GM12878 (cell line): Measurements from ENCODE around the gene HEPACAM. TPM values are rescaled to one million over a fixed set of nuclear protein-coding genes. Genes with fewer than 3 reads are reported as not detected.

Experiments
- ATAC-seq: fragments of 200-7000 bp; cut with Tn5 transposase; 3 replicates; pipeline ENCODE4 v1.9.1; 2020; ENCODE audit warnings: mild to moderate bottlenecking, moderate library complexity
- BruUV-seq: library from RNA; stranded (reverse); fragments of 400-500 nt; replicated peaks from 2 replicates; lab custom pipeline; 2021; lab: Mats Ljungman, UMichigan
- CTCF ChIA-PET: fragments of 300-600 bp; sonication (Branson Sonifier 250); formaldehyde crosslinking; extraction: SDS; loops from one replicate; lab custom pipeline; 2021; ENCODE audit warnings: inconsistent platforms; lab: Yijun Ruan, JAX
- POLR2A ChIA-PET: fragments of 350-600 bp; formaldehyde crosslinking; extraction: SDS; loops from one replicate; lab custom pipeline; 2021; ENCODE audit warnings: inconsistent platforms; lab: Charles Lee
- RAD21 ChIA-PET: fragments of 300-600 bp; sonication (Branson Sonifier 250); formaldehyde crosslinking; loops from one replicate; lab custom pipeline; 2023; ENCODE audit warnings: antibody characterized with exemption; ENCODE audit not compliant: unreplicated experiment; lab: Charles Lee
- SMC1A ChIA-PET: fragments of 300-600 bp; sonication (Branson Sonifier 250); formaldehyde crosslinking; loops from one replicate; lab custom pipeline; 2023; ENCODE audit not compliant: unreplicated experiment, uncharacterized antibody; lab: Charles Lee
- DNase-seq: peaks from one replicate; pipeline ENCODE4 v3.0.0-alpha.2; 2011; ENCODE audit warnings: low read depth, low spot score
- FAIRE-seq: peaks from 3 replicates; lab custom pipeline; 2011; peaks lifted over from hg19 to GRCh38; lab: Jason Lieb, UNC
- H2AFZ ChIP-seq: 2 replicates; pipeline ENCODE4 v1.6.0; 2011; ENCODE audit warnings: low read depth, low read length, control low read depth; ENCODE audit not compliant: control insufficient read depth
- H3K27ac ChIP-seq: 2 replicates; pipeline ENCODE4 v1.5.1; 2011; ENCODE audit warnings: control low read depth; ENCODE audit not compliant: control insufficient read depth, insufficient read depth
- H3K27me3 ChIP-seq, 2 experiments: replicated peaks in 1 of 2; 2 replicates each; pipeline versions ENCODE4 v1.6.0 to v1.6.1; 2011; ENCODE audit warnings: low read length in 1 of 2; ENCODE audit not compliant: control insufficient read depth in 2 of 2, insufficient read depth in 2 of 2
- H3K36me3 ChIP-seq, 2 experiments: 2 replicates each; pipeline ENCODE4 v1.5.1; 2011; ENCODE audit warnings: low read length in 1 of 2; ENCODE audit not compliant: control insufficient read depth in 2 of 2, insufficient read depth in 2 of 2
- H3K4me1 ChIP-seq: 2 replicates; pipeline ENCODE4 v1.6.1; 2011; ENCODE audit warnings: mild to moderate bottlenecking, low read length, moderate library complexity, mixed read lengths; ENCODE audit not compliant: control insufficient read depth, insufficient read depth
- H3K4me2 ChIP-seq: 2 replicates; pipeline ENCODE4 v1.6.0; 2011; ENCODE audit warnings: control low read depth; ENCODE audit not compliant: control insufficient read depth, insufficient read depth
- H3K4me3 ChIP-seq: fragments of 200-600 bp; sonication (generic); 2 replicates; pipeline ENCODE4 v1.5.1; 2016
- H3K79me2 ChIP-seq: 2 replicates; pipeline ENCODE4 v1.6.0; 2011; ENCODE audit warnings: low read length; ENCODE audit not compliant: control insufficient read depth, insufficient read depth
- H3K9ac ChIP-seq: 2 replicates; pipeline ENCODE4 v1.8.0; 2011; ENCODE audit warnings: low read length, control low read depth, mixed read lengths; ENCODE audit not compliant: control insufficient read depth, insufficient read depth
- H3K9me3 ChIP-seq: replicated peaks from 3 replicates; pipeline ENCODE4 v1.5.1; 2011; ENCODE audit warnings: mild to moderate bottlenecking, low read length; ENCODE audit not compliant: control insufficient read depth, insufficient read depth
- H4K20me1 ChIP-seq: 2 replicates; pipeline ENCODE4 v1.6.0; 2011; ENCODE audit not compliant: control insufficient read depth, insufficient read depth
- ATF7 ChIP-seq: fragments of 450-650 bp; IDR thresholded peaks from 2 replicates; pipeline ENCODE4 v1.6.1; 2016; ENCODE audit warnings: low read depth, mild to moderate bottlenecking
- E4F1 ChIP-seq: fragments of 450-650 bp; IDR thresholded peaks from 2 replicates; pipeline ENCODE4 v1.6.1; 2018; ENCODE audit warnings: borderline replicate concordance, mild to moderate bottlenecking; ENCODE audit not compliant: partially characterized antibody
- ELK1 ChIP-seq: IDR thresholded peaks from 2 replicates; pipeline ENCODE4 v1.6.1; 2012; ENCODE audit warnings: low read depth, low read length, improper control_type of control experiment
- IKZF1 ChIP-seq: fragments of 450-650 bp; conservative IDR thresholded peaks from 2 replicates; pipeline ENCODE4 v1.6.1; 2017; ENCODE audit warnings: antibody characterized with exemption, mild to moderate bottlenecking
- NBN ChIP-seq: fragments of 450-650 bp; IDR thresholded peaks from 2 replicates; pipeline ENCODE4 v1.6.1; 2016
- NFYB ChIP-seq: IDR thresholded peaks from 2 replicates; pipeline ENCODE4 v1.6.1; 2011; ENCODE audit warnings: low read depth, mild to moderate bottlenecking, low read length, improper control_type of control experiment, moderate library complexity; ENCODE audit not compliant: insufficient read depth
- NKRF ChIP-seq: fragments of 450-650 bp; conservative IDR thresholded peaks from 2 replicates; pipeline ENCODE4 v1.6.1; 2017; ENCODE audit warnings: mild to moderate bottlenecking, moderate library complexity
- POLR2AphosphoS5 ChIP-seq: IDR thresholded peaks from 2 replicates; pipeline ENCODE4 v1.6.1; 2011; ENCODE audit warnings: mild to moderate bottlenecking, low read length, inconsistent platforms
- SIX5 ChIP-seq: IDR thresholded peaks from 2 replicates; pipeline ENCODE4 v1.6.1; 2011; ENCODE audit warnings: mild to moderate bottlenecking, low read depth, low read length, moderate library complexity; ENCODE audit not compliant: severe bottlenecking
- SPI1 ChIP-seq: IDR thresholded peaks from 2 replicates; pipeline ENCODE4 v1.6.1; 2011; ENCODE audit warnings: low read depth, mild to moderate bottlenecking, low read length, moderate library complexity, borderline replicate concordance; ENCODE audit not compliant: insufficient read depth
- SREBF1 ChIP-seq: IDR thresholded peaks from 2 replicates; pipeline ENCODE4 v1.6.1; 2012; ENCODE audit warnings: mild to moderate bottlenecking, low read length
- ZNF207 ChIP-seq: fragments of 450-650 bp; IDR thresholded peaks from 2 replicates; pipeline ENCODE4 v1.6.1; 2014; ENCODE audit warnings: antibody characterized with exemption, mild to moderate bottlenecking, borderline replicate concordance
- ZNF274 ChIP-seq: IDR thresholded peaks from one replicate; pipeline ENCODE4 v1.8.0; 2011; ENCODE audit not compliant: insufficient read length, insufficient read depth
- ZNF622 ChIP-seq: fragments of 450-650 bp; IDR thresholded peaks from 2 replicates; pipeline ENCODE4 v1.6.1; 2017; ENCODE audit warnings: mild to moderate bottlenecking, inconsistent platforms
- WGBS: methylation state at CpG from one replicate; pipeline ENCODE4 v1.1.6; 2016; ENCODE audit warnings: low lambda C conversion rate; ENCODE audit not compliant: insufficient replicate concordance, insufficient coverage; ENCODE audit errors: missing lambda C conversion rate; 5-methylcytosine and 5-hydroxymethylcytosine counted together
- in situ Hi-C: fragments of 300-500 bp; cut with MboI; formaldehyde crosslinking; loops from 9 replicates; pipeline ENCODE4 v1.14.3; 2018; ENCODE audit warnings: mixed read lengths
- intact Hi-C: fragments of 100-400 bp; cut with micrococcal nuclease; formaldehyde crosslinking; loops from one replicate; pipeline ENCODE4 v1.14.2; 2022; ENCODE audit not compliant: unreplicated experiment
- polyA plus RNA-seq, 11 experiments: library from polyadenylated mRNA; depleted of rRNA in 4 of 11; unstranded in 6 of 11; stranded (reverse) in 5 of 11; fragments of >200 nt; fragmentation: Nextera tagmentation in 4 of 11; fragmentation: Illumina TruSeq in 1 of 11; extraction: Ambion mirVana in 4 of 11; extraction: Trizol in 1 of 11; gene quantifications; 1 replicate in 1 of 11; 2 replicates in 10 of 11; pipeline versions ENCODE4 v1.2.1 to v1.2.3, GENCODE V29; 2011 to 2016; ENCODE audit warnings: inconsistent platforms in 2 of 11, missing spikeins in 2 of 11, low read depth in 1 of 11
- total RNA-seq, 4 experiments: library from RNA; depleted of rRNA in 3 of 4; stranded (reverse); fragments of >200 nt in 3 of 4; fragmentation: Illumina TruSeq in 1 of 4; extraction: Trizol in 1 of 4; gene quantifications; 2 replicates each; pipeline versions ENCODE4 v1.2.1 to v1.2.3, GENCODE V29; 2013 to 2021

The HEPACAM gene
- total and polyA plus RNA-seq, 10 of the 15 experiments (the other 5 are each of a cell fraction or from before 2014, with no cell fraction given), result 0.03 TPM; not detected in 9

- TF ChIP-seq ELK1 (no peak), ZNF622 (no peak), ATF7 (no peak), NKRF (no peak)
Observed at GRCh38 chr11:124884340-124884739, 51.5 kb downstream of the HEPACAM start (continued).

- DNase-seq (no peak), FAIRE-seq (no peak), ATAC-seq (no peak)
- ChIA-PET RAD21 (no interaction called here), SMC1A (interaction anchor here (1.5 kb wide), 1 partner anchor 8 kb away, joined by 4 read pairs; no protein-coding TSS in a partner anchor), CTCF (interaction anchor here (0.7 to 1.1 kb wide), 3 partner anchors 11 to 1243 kb away, joined by 3 to 4 read pairs (median 3); no protein-coding TSS in a partner anchor), POLR2A (no interaction called here)
- in situ Hi-C loops (no loop called here), intact Hi-C loops (loop anchor here (10.0 kb wide), 1 partner anchor 262 kb away; no protein-coding TSS in a partner anchor)
- Histone ChIP-seq H3K27ac (no peak overlapping the region), H3K36me3 (no peaks in the 10 kb centered on the region; a peak in 1 of 4 replicates), H3K9ac (no peak overlapping the region), H3K4me1 (no peaks in the 10 kb centered on the region), H3K4me2 (no peak overlapping the region), H3K27me3 (peaks cover 0 to 4% of the 10 kb centered on the region in 2 experiments; a peak in 1 of 4 replicates), H3K79me2 (no peaks in the 10 kb centered on the region), H4K20me1 (no peaks in the 10 kb centered on the region), H3K4me3 (no peak overlapping the region), H2AFZ (no peak overlapping the region), H3K9me3 (no peaks in the 10 kb centered on the region)
- no TSS peak for BruUV-seq
- 21% methylated on average over 11 of the region's 11 CpGs for WGBS
- TF ChIP-seq NBN (no peak), E4F1 (no peak), ZNF207 (no peak), SIX5 (no peak), NFYB (no peak), SPI1 (no peak), POLR2AphosphoS5 (no peak), IKZF1 (no peak), ZNF274 (no peak), SREBF1 (no peak)
Observed at GRCh38 chr11:124882339-124883071, 53.3 kb downstream of the HEPACAM start.
